Lower lobe of right lung (tissue), 2 donors: ENCODE data around the gene TMEM63A. TPM values are rescaled to one million over a fixed set of nuclear protein-coding genes. Genes with fewer than 3 reads are reported as not detected.

ENCODE experiments used
- ATAC-seq, 2 donors: fragments of 200-7000 bp; cut with Tn5 transposase; one replicate each; pipeline ENCODE4 v1.9.1; 2020 to 2022; ENCODE audit warnings: mild to moderate bottlenecking in 2 of 2, moderate library complexity in 2 of 2
- DNase-seq: peaks from one replicate; pipeline ENCODE4 v3.0.0-alpha.2; 2020
- H3K27ac ChIP-seq: fragments of 200-600 bp; one replicate; pipeline ENCODE4 v1.8.0; 2022
- H3K27me3 ChIP-seq: fragments of 200-600 bp; one replicate; pipeline ENCODE4 v1.8.0; 2022; ENCODE audit warnings: low read depth
- H3K36me3 ChIP-seq: fragments of 200-600 bp; one replicate; pipeline ENCODE4 v1.8.0; 2022; ENCODE audit warnings: mild to moderate bottlenecking
- H3K4me1 ChIP-seq: fragments of 200-600 bp; one replicate; pipeline ENCODE4 v1.8.0; 2022
- H3K4me3 ChIP-seq: fragments of 200-600 bp; one replicate; pipeline ENCODE4 v1.8.0; 2022; ENCODE audit warnings: mild to moderate bottlenecking
- H3K9me3 ChIP-seq: fragments of 200-600 bp; one replicate; pipeline ENCODE4 v1.8.0; 2022
- CTCF ChIP-seq: fragments of 200-600 bp; IDR thresholded peaks from one replicate; pipeline ENCODE4 v1.8.0; 2022; ENCODE audit warnings: antibody characterized with exemption, mild to moderate bottlenecking
- intact Hi-C: fragments of 100-400 bp; cut with DNase I; formaldehyde crosslinking; loops from one replicate; pipeline ENCODE4 v1.11.0; 2022
- total RNA-seq: library from RNA; stranded (reverse); fragmentation: NEBNext Ultra II Directional; extraction: Animal tissue kit (Norgen Biotek cat#: 25700); gene quantifications from one replicate; pipeline ENCODE4 v1.2.1, GENCODE V29; 2021
- donor health status: DM: no; HTN: yes; CAD: no; lungs with severe emphysema.

TMEM63A gene
- total RNA-seq, 1 donor from 2014 or later = 141 TPM

GRCh38 chr1:225820522-225821120 is 61.6 kb downstream of the TMEM63A start:
- DNase-seq (no peak), ATAC-seq (peak; percentile 47 to 75)
- Histone ChIP-seq H3K9me3 (no peaks in the 10 kb centered on the region), H3K27ac (peak overlapping the region; percentile 36), H3K27me3 (no peaks in the 10 kb centered on the region), H3K36me3 (peaks cover 15% of the 10 kb centered on the region), H3K4me3 (no peak overlapping the region), H3K4me1 (peaks cover 91% of the 10 kb centered on the region)
- intact Hi-C loops = no loop called here
- TF ChIP-seq CTCF = no peak

- H3K27me3 ChIP-seq = no peaks in the 10 kb centered on the region
- H3K27ac ChIP-seq = peak overlapping the region; percentile 36
- peaks cover 91% of the 10 kb centered on the region for H3K4me1 ChIP-seq
- TF ChIP-seq CTCF = no peak
- ATAC-seq = no peak
- no peaks in the 10 kb centered on the region for H3K9me3 ChIP-seq
- H3K4me3 ChIP-seq = no peak overlapping the region
- peaks cover 15% of the 10 kb centered on the region for H3K36me3 ChIP-seq
- no peak for DNase-seq
- intact Hi-C loops = no loop called here
Measured at GRCh38 chr1:225819346-225820192, 62.6 kb downstream of the TMEM63A start.

- Histone ChIP-seq H3K4me3 (no peak overlapping the region), H3K36me3 (peaks cover 15% of the 10 kb centered on the region), H3K9me3 (no peaks in the 10 kb centered on the region), H3K27ac (peak overlapping the region; percentile 90), H3K27me3 (no peaks in the 10 kb centered on the region), H3K4me1 (peaks cover 91% of the 10 kb centered on the region)
- no peak for TF ChIP-seq CTCF
- DNase-seq (no peak), ATAC-seq (no peak)
- intact Hi-C loops = no loop called here
Measured at GRCh38 chr1:225818229-225818628, 64.0 kb downstream of the TMEM63A start.

GRCh38 chr1:225817611-225818061 is 64.5 kb downstream of the TMEM63A start:
- DNase-seq = peak; percentile 86
- H3K4me3 ChIP-seq = no peak overlapping the region
- H3K9me3 ChIP-seq = no peaks in the 10 kb centered on the region
- ATAC-seq = peak; percentile 84 to 88
- H3K27ac ChIP-seq = peak overlapping the region; percentile 90
- intact Hi-C loops = no loop called here
- peaks cover 94% of the 10 kb centered on the region for H3K4me1 ChIP-seq
- TF ChIP-seq CTCF = no peak
- no peaks in the 10 kb centered on the region for H3K27me3 ChIP-seq
- H3K36me3 ChIP-seq = peaks cover 9% of the 10 kb centered on the region

- H3K27ac ChIP-seq = peak overlapping the region; percentile 90
- TF ChIP-seq CTCF = no peak
- ATAC-seq = peak; percentile 1 to 15
- H3K27me3 ChIP-seq = no peaks in the 10 kb centered on the region
- peaks cover 96% of the 10 kb centered on the region for H3K4me1 ChIP-seq
- H3K36me3 ChIP-seq = peaks cover 4% of the 10 kb centered on the region
- H3K4me3 ChIP-seq = peak overlapping the region; percentile 13
- H3K9me3 ChIP-seq = no peaks in the 10 kb centered on the region
- intact Hi-C loops = no loop called here
- no peak for DNase-seq
Measured at GRCh38 chr1:225816643-225817538, 65.3 kb downstream of the TMEM63A start.
